ENCODE data around the gene PCDH8. TPM values are rescaled to one million over a fixed set of nuclear protein-coding genes. Genes with fewer than 3 reads are reported as not detected.
A peak's percentile ranks its signal among the peaks of the same experiment; 100 is the strongest.

PCDH8 gene
- not detected for total RNA-seq

GRCh38 chr13:52848455-52849195 is at the start of gene PCDH8:
Gene PCDH8 (minus strand): TSS chr13:52848640. CDS start chr13:52848436, 204 bp downstream.
- Histone ChIP-seq H3K9me3 (no peaks in the 10 kb centered on the region), H3K27me3 (peaks cover 28 to 44% of the 10 kb centered on the region in 2 donors), H3K4me1 (peaks cover 0 to 40% of the 10 kb centered on the region in 2 donors), H3K36me3 (no peaks in the 10 kb centered on the region), H3K27ac (no peak within 1 kb of the TSS), H3K4me3 (no peak within 1 kb of the TSS)
- no peak for DNase-seq (ENCODE audit: low spot score)
- TF ChIP-seq CTCF (IDR thresholded peaks at IDR 0.05) = no peak

- H3K27me3 ChIP-seq = no peaks in the 10 kb centered on the region
- H3K9me3 ChIP-seq = no peaks in the 10 kb centered on the region
- H3K36me3 ChIP-seq = no peaks in the 10 kb centered on the region
- no peaks in the 10 kb centered on the region for H3K4me1 ChIP-seq
- no peak for DNase-seq (ENCODE audit: low spot score)
- H3K4me3 ChIP-seq = no peak overlapping the region
- no peak overlapping the region for H3K27ac ChIP-seq
- peak; percentile 18 to 52 for TF ChIP-seq CTCF (IDR thresholded peaks at IDR 0.05)
Measured at GRCh38 chr13:52896827-52897659, 48.6 kb upstream of the PCDH8 start.

- Histone ChIP-seq H3K27ac (no peak overlapping the region), H3K27me3 (no peaks in the 10 kb centered on the region), H3K9me3 (no peaks in the 10 kb centered on the region), H3K36me3 (no peaks in the 10 kb centered on the region), H3K4me1 (no peaks in the 10 kb centered on the region), H3K4me3 (no peak overlapping the region)
- TF ChIP-seq CTCF (IDR thresholded peaks at IDR 0.05) = no peak
- no peak for DNase-seq (ENCODE audit: low spot score)
Measured at GRCh38 chr13:52894413-52894812, 46.0 kb upstream of the PCDH8 start.

- DNase-seq (ENCODE audit: low spot score) = no peak
- no peaks in the 10 kb centered on the region for H3K27me3 ChIP-seq
- no peak overlapping the region for H3K4me3 ChIP-seq
- TF ChIP-seq CTCF (IDR thresholded peaks at IDR 0.05) = no peak
- H3K27ac ChIP-seq = no peak overlapping the region
- H3K36me3 ChIP-seq = no peaks in the 10 kb centered on the region
- no peaks in the 10 kb centered on the region for H3K9me3 ChIP-seq
- no peaks in the 10 kb centered on the region for H3K4me1 ChIP-seq
Measured at GRCh38 chr13:52892925-52893324, 44.5 kb upstream of the PCDH8 start.

- Histone ChIP-seq H3K4me3 (no peak overlapping the region), H3K9me3 (no peaks in the 10 kb centered on the region), H3K27me3 (no peaks in the 10 kb centered on the region), H3K4me1 (no peaks in the 10 kb centered on the region), H3K27ac (no peak overlapping the region), H3K36me3 (no peaks in the 10 kb centered on the region)
- no peak for DNase-seq (ENCODE audit: low spot score)
- TF ChIP-seq CTCF (IDR thresholded peaks at IDR 0.05) = no peak
Measured at GRCh38 chr13:52891706-52892105, 43.3 kb upstream of the PCDH8 start.

Data from right atrium auricular region (tissue), 2 donors.